A549 treated with AZD2906 at 1 μM for 4 hours (cell line): ENCODE data around the gene KLHL12. TPM values are rescaled to one million over a fixed set of nuclear protein-coding genes. Genes with fewer than 3 reads are reported as not detected.

Experiments used
- total RNA-seq: library from RNA; stranded (reverse); fragments of 200-300 nt; extraction: Qiagen RNA extraction; gene quantifications from 5 replicates; pipeline ENCODE4 v1.2.3, GENCODE V29; 2022

KLHL12 gene
- 16.8 to 18.4 TPM (median 17.8 TPM) in 5 replicates for total RNA-seq

GRCh38 chr1:202926581-202927491, at the start of gene KLHL12:
Gene KLHL12 (minus strand): TSS chr1:202927234. CDS start chr1:202925162, 2,072 bp downstream.

GRCh38 chr1:202957733-202958543, 30.9 kb upstream of the KLHL12 start, which contains the start of gene ADIPOR1:
Gene ADIPOR1 (minus strand): TSS chr1:202958312. CDS start chr1:202951070, 7,242 bp downstream.

GRCh38 chr1:202888531-202889360, 38.3 kb downstream of the KLHL12 start, which contains the start of gene RABIF:
Gene RABIF (minus strand): TSS chr1:202889149. CDS start chr1:202889098, 51 bp downstream.

Other genes with a start within 250 kb of the KLHL12 start
- 0.72 to 1.1 TPM (median 0.83 TPM) in 5 replicates for gene SYT2, start 216.8 kb downstream of the KLHL12 start, total RNA-seq
- 13.0 to 18.0 TPM (median 15.4 TPM) in 5 replicates for gene KDM5B, start 118.8 kb downstream of the KLHL12 start, total RNA-seq
- 2.6 to 4.4 TPM (median 3.5 TPM) in 5 replicates for gene PCAT6, start 116.3 kb downstream of the KLHL12 start, total RNA-seq
- 13.7 to 15.5 TPM (median 15.1 TPM) in 5 replicates for gene RABIF, start 38.1 kb downstream of the KLHL12 start, total RNA-seq
- 55.5 to 63.5 TPM (median 61.9 TPM) in 5 replicates for gene ADIPOR1, start 31.1 kb upstream of the KLHL12 start, total RNA-seq
- 20.7 to 25.0 TPM (median 22.5 TPM) in 5 replicates for gene CYB5R1, start 40.0 kb upstream of the KLHL12 start, total RNA-seq
- gene TMEM183A, start 80.1 kb upstream of the KLHL12 start, total RNA-seq = 46.2 to 48.0 TPM (median 46.8 TPM) in 5 replicates
- gene PPFIA4, start 99.3 kb upstream of the KLHL12 start, total RNA-seq = 0.27 to 1.1 TPM (median 0.31 TPM) in 5 replicates
- gene MYOG, start 158.8 kb upstream of the KLHL12 start, total RNA-seq = not detected in 5 replicates
- 0.51 to 0.61 TPM (median 0.56 TPM) in 5 replicates for gene ADORA1, start 200.5 kb upstream of the KLHL12 start, total RNA-seq
- not detected in 5 replicates for gene MYBPH, start 248.6 kb upstream of the KLHL12 start, total RNA-seq